IPS-18c (cell line): ENCODE data around the gene RNGTT.
A peak's percentile ranks its signal among the peaks of the same experiment; 100 is the strongest.

Source experiments
- H3K4me3 ChIP-seq: 2 replicates; pipeline ENCODE4 v1.7.0; 2013; ENCODE audit warnings: low read depth, mild to moderate bottlenecking, low read length, moderate library complexity; ENCODE audit not compliant: insufficient read depth
- H3K9me3 ChIP-seq: one replicate; pipeline ENCODE4 v1.6.1; 2013; ENCODE audit warnings: mild to moderate bottlenecking, low read length, moderate library complexity; ENCODE audit not compliant: control insufficient read depth, insufficient read depth

RNGTT gene

GRCh38 chr6:88963139-88964090, at the start of gene RNGTT:
Gene RNGTT (minus strand): TSS chr6:88963618. CDS start chr6:88963409, 209 bp downstream.
- H3K4me3 ChIP-seq: peak within 1 kb of the TSS; percentile 92
- no peaks in the 10 kb centered on the region for H3K9me3 ChIP-seq

DNA sequence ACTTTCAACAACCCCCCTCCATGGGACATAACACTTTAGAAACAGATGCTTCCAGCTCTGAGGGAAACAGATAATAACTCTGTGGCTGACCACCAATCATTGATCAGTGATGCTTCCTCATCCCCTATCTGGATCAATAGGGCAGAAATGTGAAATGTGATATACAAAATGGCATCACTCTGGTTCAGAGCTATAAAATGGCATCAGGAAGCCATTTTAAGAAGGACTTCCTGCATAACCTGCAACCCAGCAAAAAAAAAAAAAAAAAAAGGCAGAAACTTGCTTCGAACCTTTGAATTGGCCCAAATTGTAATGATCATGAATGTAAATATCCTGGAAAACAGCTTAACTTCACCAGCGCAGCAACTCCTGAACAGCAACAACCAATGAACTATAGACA, 48.0 kb upstream of the RNGTT start:
- Histone ChIP-seq H3K9me3 (no peaks in the 10 kb centered on the region), H3K4me3 (no peak overlapping the region)

DNA sequence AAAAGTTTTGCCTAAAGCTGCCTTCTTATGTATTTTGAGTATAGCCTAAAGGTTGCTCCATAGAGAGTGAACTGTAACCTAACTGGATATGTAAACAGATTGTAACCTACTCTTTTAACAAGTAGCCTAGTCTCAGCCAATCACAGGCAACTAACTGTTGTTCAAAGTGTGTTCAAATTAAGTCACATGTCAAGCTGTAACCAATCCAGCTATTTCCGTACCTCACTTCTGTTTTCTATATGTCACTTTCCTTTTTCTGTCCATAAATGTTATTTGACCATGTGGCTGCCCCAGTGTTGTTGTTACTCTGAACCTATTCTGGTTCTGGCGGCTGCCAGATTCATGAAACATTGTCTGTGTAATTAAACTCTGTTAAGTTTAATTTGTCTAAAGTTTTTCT, 47.4 kb upstream of the RNGTT start:
- Histone ChIP-seq H3K9me3 (no peaks in the 10 kb centered on the region), H3K4me3 (no peak overlapping the region)

- no peaks in the 10 kb centered on the region for H3K9me3 ChIP-seq
- no peak overlapping the region for H3K4me3 ChIP-seq
These were observed 46.2 kb upstream of the RNGTT start for GRCh38 chr6:89009624-89010059.

DNA sequence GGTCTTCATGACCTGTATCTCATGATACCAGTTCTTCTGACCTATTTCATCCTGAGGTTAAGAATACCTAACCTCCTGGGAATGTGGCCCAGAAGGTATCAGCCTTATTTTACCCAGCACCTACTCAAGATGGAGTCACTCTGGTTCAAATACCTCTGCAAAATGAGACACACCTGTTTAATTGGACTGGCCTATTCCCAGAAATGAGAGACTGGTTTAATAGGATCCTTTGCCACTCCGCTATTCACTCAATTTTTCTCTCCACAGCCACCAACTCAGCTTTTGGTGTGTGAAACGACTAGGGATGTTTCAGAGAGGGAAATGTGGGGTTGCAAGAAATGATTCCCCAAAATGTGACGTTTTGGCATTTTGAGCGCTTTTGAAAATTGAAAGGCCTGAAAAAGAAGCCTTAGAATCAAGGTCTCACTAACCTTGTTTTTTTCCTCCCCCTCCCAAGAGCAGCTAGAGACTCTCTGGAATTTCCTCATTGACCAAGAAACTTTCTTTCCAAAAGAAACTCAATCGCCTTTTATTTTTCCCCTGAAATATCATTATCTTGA, 45.5 kb upstream of the RNGTT start:
- Histone ChIP-seq H3K9me3 (no peaks in the 10 kb centered on the region), H3K4me3 (no peak overlapping the region)

- Histone ChIP-seq H3K9me3 (no peaks in the 10 kb centered on the region), H3K4me3 (no peak overlapping the region)
These were observed 44.8 kb upstream of the RNGTT start for GRCh38 chr6:89008001-89008814.

DNA sequence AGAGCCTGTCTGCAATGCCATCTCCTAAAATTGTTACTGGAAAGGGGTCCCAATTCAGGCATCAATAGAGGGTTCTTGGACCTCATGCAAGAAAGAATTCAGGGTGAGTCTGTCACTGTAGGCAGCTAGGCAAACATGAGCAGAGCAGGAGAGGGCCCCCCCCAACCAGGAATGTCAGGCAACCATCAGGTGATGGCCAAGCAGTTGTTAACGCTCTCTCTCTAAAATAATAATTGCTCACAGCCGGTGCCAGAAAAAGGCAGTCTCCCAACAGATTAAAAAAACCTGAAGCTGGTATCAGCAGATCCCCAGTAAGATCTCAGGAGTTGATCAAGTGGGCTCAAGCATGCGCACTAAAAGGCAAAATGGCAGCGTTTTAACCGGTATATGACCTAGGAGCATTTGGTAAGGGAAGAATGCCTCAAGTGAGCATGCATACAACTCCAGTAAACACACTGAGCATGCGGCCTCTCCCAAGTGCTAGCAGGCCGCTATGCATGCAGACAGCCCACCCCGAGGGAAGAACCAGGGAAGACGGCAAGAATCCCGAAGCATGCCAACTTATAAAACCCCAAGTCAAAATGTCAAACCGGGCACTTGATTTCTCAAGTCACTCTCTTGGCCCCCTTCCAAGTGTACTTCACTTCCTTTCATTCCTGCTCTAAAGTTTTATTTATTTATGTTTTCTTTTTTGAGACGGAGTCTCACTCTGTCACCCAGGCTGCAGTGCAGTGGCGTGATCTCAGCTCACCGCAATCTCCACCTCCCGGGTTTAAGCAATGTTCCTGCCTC, 44.0 kb upstream of the RNGTT start:
- H3K4me3 ChIP-seq: no peak overlapping the region

DNA sequence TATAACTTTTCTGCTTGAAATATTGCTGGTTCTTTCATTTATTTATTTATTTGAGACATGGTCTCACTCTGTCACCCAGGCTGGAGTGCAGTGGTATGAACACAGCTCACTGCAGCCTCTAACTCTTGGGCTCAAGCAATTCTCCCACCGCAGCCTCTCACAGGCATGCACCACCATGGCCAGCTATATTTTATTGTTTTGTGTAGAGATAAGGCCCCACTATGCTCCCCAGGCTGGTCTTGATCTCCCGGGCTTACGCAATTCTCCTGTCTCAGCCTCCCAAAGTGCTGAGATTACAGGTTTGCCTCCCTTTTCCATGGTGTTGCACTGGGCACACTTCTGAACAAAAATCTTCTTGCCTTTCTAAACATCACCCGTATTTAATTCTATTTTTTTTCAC, 39.1 kb upstream of the RNGTT start:
- H3K4me3 ChIP-seq: no peak overlapping the region
- H3K9me3 ChIP-seq: no peaks in the 10 kb centered on the region

More for the DNA sequence above, 44.0 kb upstream of the RNGTT start:
- no peaks in the 10 kb centered on the region for H3K9me3 ChIP-seq

DNA sequence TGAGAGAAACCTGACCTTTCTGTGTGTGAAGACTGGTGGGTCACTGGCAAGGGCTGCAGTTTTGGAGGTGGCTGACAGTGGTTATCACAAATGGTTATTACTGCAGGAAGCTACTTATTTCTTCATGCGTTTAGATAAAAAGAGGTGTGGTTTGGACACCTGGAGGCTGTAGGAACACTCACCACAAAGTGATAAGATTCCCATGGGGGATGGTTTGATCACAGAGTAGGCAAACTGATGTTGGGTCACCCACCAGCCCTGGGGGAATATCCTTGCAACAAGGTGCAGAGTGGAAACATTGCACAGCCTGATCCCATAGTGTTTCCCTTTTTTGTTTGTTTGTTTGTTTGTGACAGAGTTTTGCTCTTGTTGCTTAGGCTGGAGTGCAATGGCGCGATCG, 33.9 kb upstream of the RNGTT start:
- Histone ChIP-seq H3K4me3 (no peak overlapping the region), H3K9me3 (no peaks in the 10 kb centered on the region)

DNA sequence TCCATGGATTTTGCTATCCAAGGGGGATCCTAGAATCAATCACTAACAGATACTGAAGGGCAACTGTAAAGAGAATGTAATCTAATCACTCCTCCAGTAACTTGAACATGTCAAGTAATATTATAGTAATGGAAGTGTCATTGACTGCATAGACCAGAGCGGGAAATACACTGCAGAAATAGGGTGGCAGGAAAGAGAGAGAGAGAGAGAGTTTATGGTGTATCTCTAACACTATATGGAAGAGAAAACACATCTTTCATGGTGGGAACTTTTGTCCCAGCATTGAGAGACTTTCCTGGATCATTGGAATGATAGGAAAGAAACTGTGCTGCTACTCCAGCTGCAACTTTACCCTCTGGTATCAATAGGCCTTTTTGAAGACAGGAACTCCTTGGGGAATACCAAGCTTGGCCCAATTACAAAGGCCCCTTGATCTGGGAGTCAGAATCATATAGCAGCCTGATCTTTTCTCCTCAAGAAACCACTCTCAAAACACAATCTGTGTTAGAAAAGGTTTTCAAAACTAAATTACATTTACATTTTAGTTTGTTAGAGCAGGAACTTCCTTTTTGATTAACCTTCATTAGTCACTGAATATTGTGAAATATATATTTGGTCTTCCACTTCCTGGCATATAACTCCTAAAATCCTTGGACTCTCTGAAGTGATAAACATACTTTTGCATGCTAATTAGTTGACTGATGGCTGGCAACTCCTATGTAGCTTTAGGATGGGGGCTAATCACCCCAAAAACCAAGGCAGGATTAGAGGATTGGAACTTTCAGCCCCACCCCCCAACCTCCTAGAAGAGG, 29.5 kb upstream of the RNGTT start:
- no peak overlapping the region for H3K4me3 ChIP-seq
- no peaks in the 10 kb centered on the region for H3K9me3 ChIP-seq

DNA sequence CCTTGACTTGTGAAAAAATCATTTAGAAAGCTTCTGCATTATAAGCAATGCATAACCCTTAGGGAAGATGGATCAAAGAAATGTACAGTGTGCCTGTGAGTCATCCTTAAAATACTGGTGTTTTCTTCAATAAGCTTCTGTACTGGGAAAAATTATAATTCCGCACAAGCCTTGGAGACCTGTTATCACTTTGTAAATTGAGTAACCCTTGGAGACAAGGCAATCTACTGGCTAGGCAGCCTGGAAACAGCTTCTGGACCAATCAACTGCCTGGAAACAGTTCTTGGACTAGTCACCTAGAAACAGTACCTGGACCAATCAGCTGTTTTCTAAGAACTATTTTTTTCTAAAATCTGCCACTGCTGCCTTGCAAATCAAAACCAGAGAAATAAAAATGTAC, 25.8 kb upstream of the RNGTT start:
- H3K9me3 ChIP-seq: no peaks in the 10 kb centered on the region
- no peak overlapping the region for H3K4me3 ChIP-seq

- H3K9me3 ChIP-seq: no peaks in the 10 kb centered on the region
- no peak overlapping the region for H3K4me3 ChIP-seq
These were observed 24.5 kb upstream of the RNGTT start for GRCh38 chr6:88987922-88988321.

DNA sequence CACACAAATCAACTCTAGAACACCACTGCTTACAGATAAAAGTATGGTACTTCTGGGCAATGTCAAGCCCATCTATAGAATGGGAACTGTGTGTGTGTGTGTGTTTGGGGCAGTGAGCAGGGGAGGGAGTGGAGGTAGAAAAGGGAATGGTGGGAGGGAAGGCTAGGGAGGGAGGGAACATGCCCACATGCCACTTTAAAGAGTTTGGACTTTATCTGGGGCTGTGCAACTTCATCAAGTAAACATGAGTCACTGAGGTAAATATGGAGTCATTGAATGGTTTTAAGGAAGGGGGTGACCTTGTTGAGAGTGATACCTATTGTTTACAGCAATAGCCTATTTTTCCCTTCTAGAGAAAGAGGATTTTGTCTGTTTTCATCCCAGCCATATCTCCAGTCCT, 22.5 kb upstream of the RNGTT start:
- Histone ChIP-seq H3K9me3 (no peaks in the 10 kb centered on the region), H3K4me3 (no peak overlapping the region)

- H3K4me3 ChIP-seq: no peak overlapping the region
- H3K9me3 ChIP-seq: no peaks in the 10 kb centered on the region
These were observed 21.2 kb upstream of the RNGTT start for GRCh38 chr6:88984606-88985005.

GRCh38 chr6:88984152-88984551, 20.7 kb upstream of the RNGTT start:
- Histone ChIP-seq H3K4me3 (no peak overlapping the region), H3K9me3 (no peaks in the 10 kb centered on the region)

DNA sequence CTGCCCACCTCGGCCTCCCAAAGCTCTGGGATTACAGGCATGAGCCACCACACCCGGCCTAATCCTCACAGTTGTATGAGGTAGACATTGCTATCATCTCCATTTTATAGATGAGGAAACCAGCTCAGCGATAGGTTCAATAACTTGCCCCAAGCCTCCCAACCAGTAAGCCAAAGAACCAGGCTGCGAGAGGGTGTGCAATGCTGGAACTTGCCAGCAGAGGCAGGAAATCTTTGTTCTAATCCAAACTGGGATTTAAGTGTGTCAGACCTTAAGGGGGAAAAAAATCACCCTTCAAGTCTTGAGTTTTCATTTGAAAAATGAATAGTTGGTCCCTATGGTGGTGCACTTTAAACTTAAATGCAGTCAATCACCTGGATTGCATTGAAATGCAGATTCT, 20.1 kb upstream of the RNGTT start:
- Histone ChIP-seq H3K4me3 (no peak overlapping the region), H3K9me3 (no peaks in the 10 kb centered on the region)
